H1 (cell line): ENCODE results near the gene IL17A. TPM values are rescaled to one million over a fixed set of nuclear protein-coding genes. Genes with fewer than 3 reads are reported as not detected.

Experiments
- ASH2L ChIP-seq: fragments of 200-600, 300-600 bp; sonication (generic); IDR thresholded peaks from one replicate; pipeline ENCODE4 v1.7.1; 2017; ENCODE audit warnings: low read length
- BACH1 ChIP-seq: IDR thresholded peaks from 2 replicates; pipeline ENCODE4 v1.6.1; 2012; ENCODE audit warnings: low read length, improper control_type of control experiment
- CBX8 ChIP-seq: fragments of 300-800, 300-1000 bp; sonication (generic); IDR thresholded peaks from 2 replicates; pipeline ENCODE4 v1.7.1; 2016; ENCODE audit warnings: low read depth, low read length, borderline replicate concordance
- CHD2 ChIP-seq: IDR thresholded peaks from 2 replicates; pipeline ENCODE4 v1.6.1; 2012; ENCODE audit warnings: low read length, improper control_type of control experiment
- EGR1 ChIP-seq: IDR thresholded peaks from 2 replicates; pipeline ENCODE4 v1.6.1; 2011; ENCODE audit warnings: low read depth, low read length, borderline replicate concordance
- EZH2 ChIP-seq: fragments of 200-600 bp; sonication (generic); IDR thresholded peaks from 2 replicates; pipeline ENCODE4 v1.7.1; 2012; ENCODE audit warnings: low read depth, mild to moderate bottlenecking, moderate library complexity, low read length, inconsistent platforms; ENCODE audit not compliant: severe bottlenecking
- GABPA ChIP-seq: IDR thresholded peaks from 2 replicates; pipeline ENCODE4 v1.6.1; 2011; ENCODE audit warnings: mild to moderate bottlenecking, low read length, moderate library complexity, borderline replicate concordance; ENCODE audit not compliant: insufficient read depth
- JUND ChIP-seq: IDR thresholded peaks from 2 replicates; pipeline ENCODE4 v1.6.1; 2011; ENCODE audit warnings: mild to moderate bottlenecking, improper control_type of control experiment, low read length
- NANOG ChIP-seq: IDR thresholded peaks from 2 replicates; pipeline ENCODE4 v1.6.1; 2011; ENCODE audit warnings: low read length, low read depth, mild to moderate bottlenecking, inconsistent platforms; ENCODE audit not compliant: insufficient read depth, poor library complexity, severe bottlenecking
- polyA plus RNA-seq, 7 experiments: library from polyadenylated mRNA; depleted of rRNA in 3 of 7; stranded (reverse) in 5 of 7; unstranded in 2 of 7; fragments of >200 nt in 5 of 7; fragments of 200-250 nt in 2 of 7; gene quantifications; 1 replicate in 5 of 7; 2 replicates in 1 of 7; 4 replicates in 1 of 7; pipeline versions ENCODE4 v1.2.1 to v1.2.3, GENCODE V29; 2011 to 2013; ENCODE audit warnings: missing spikeins in 2 of 7, mixed read lengths in 2 of 7
- total RNA-seq: library from RNA; stranded (reverse); fragmentation: NEBNext Ultra II Directional; extraction: Animal tissue kit (Norgen Biotek cat#: 25700); gene quantifications from 2 replicates; pipeline ENCODE4 v1.2.1, GENCODE V29; 2021
- TF ChIP-seq, protein P1 (sequence below), 3 experiments: IDR thresholded peaks; 1 replicate in 2 of 3; 2 replicates in 1 of 3; pipeline versions ENCODE4 v1.5.1 to v1.6.1; 2011; ENCODE audit warnings: low read length in 3 of 3, mild to moderate bottlenecking in 3 of 3, inconsistent platforms in 2 of 3, low read depth in 1 of 3, moderate library complexity in 1 of 3; ENCODE audit not compliant: insufficient read depth in 1 of 3; ENCODE audit errors: control extremely low read depth in 1 of 3
- TF ChIP-seq, protein P2 (sequence below): IDR thresholded peaks from 2 replicates; pipeline ENCODE4 v1.6.1; 2011; ENCODE audit warnings: low read depth, mild to moderate bottlenecking, low read length; ENCODE audit not compliant: insufficient read depth

Gene IL17A
- total and polyA plus RNA-seq, 2 of the 8 experiments (the other 6 are each of a cell fraction or from before 2014, with no cell fraction given): not detected

DNA sequence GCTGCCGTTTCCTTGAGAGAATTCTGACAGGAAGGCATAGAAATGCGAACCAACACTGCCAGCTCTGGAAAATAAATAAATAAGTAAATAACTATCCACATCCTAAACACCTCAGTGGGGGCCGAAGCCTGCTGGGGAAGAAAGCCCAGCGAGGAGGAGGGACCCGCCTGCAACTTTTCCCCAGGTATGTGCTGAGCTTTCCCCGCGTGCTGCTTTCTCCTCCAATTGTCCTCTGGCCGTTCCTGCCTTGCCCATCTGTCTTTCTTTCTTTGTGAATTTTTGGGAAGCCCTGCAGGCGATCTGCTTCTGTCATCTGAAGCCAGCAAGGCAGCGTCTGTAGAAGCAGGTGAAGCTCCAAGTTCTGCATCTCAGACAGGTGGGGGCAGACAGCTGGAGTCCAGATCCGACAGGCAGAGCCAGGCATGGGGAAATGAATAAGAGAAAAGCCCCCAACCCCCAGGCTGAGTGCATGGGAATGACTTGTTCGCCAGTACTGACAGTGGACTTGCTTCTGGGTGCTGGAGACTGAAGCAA lies 49.2 kb upstream of the IL17A start (continued):
- TF ChIP-seq, protein P1, sequence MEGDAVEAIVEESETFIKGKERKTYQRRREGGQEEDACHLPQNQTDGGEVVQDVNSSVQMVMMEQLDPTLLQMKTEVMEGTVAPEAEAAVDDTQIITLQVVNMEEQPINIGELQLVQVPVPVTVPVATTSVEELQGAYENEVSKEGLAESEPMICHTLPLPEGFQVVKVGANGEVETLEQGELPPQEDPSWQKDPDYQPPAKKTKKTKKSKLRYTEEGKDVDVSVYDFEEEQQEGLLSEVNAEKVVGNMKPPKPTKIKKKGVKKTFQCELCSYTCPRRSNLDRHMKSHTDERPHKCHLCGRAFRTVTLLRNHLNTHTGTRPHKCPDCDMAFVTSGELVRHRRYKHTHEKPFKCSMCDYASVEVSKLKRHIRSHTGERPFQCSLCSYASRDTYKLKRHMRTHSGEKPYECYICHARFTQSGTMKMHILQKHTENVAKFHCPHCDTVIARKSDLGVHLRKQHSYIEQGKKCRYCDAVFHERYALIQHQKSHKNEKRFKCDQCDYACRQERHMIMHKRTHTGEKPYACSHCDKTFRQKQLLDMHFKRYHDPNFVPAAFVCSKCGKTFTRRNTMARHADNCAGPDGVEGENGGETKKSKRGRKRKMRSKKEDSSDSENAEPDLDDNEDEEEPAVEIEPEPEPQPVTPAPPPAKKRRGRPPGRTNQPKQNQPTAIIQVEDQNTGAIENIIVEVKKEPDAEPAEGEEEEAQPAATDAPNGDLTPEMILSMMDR (IDR thresholded peaks at IDR 0.05; ENCODE audit: control extremely low read depth in 1 of 3, insufficient read depth in 1 of 3, low read depth in 1 of 3, low read length in 3 of 3): no peak
- no peak for TF ChIP-seq GABPA
- TF ChIP-seq CHD2: no peak
- no peak for TF ChIP-seq EGR1
- TF ChIP-seq CBX8: no peak
- no peak for TF ChIP-seq ASH2L
- TF ChIP-seq BACH1: no peak
- TF ChIP-seq JUND: no peak
- no peak for TF ChIP-seq EZH2
- TF ChIP-seq NANOG: no peak
- TF ChIP-seq, protein P2, sequence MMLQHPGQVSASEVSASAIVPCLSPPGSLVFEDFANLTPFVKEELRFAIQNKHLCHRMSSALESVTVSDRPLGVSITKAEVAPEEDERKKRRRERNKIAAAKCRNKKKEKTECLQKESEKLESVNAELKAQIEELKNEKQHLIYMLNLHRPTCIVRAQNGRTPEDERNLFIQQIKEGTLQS: no peak
